MM.1S (cell line): ENCODE measurements around the gene ULK4.

Experiments used
- CTCF ChIP-seq: fragments of 300-600 bp; sonication (generic); IDR thresholded peaks from 2 replicates; pipeline ENCODE4 v1.5.1; 2016; ENCODE audit warnings: antibody characterized with exemption, low read length, mixed read lengths
- EZH2phosphoT487 ChIP-seq: fragments of 300-600 bp; sonication (generic); IDR thresholded peaks from 2 replicates; pipeline ENCODE4 v1.6.1; 2018; ENCODE audit warnings: antibody characterized with exemption, low read length

- TF ChIP-seq CTCF (no peak), EZH2phosphoT487 (no peak)
Observed at GRCh38 chr3:41208507-41209220, 753.2 kb downstream of the ULK4 start.
